Activated naive CD8-positive, alpha-beta T cell treated with anti-CD3 and anti-CD28 coated beads, Interleukin-2, amount 50 U/mL, for 24 hours (primary cell): ENCODE data around the gene SELENOM.

Experiments used
- ATAC-seq: fragments of 150-1000 bp; cut with Tn5 transposase; one replicate; pipeline ENCODE4 v1.10.0; 2021
- DNase-seq: peaks from one replicate; pipeline ENCODE4 v3.0.0; 2021
- H3K27ac Mint-ChIP-seq: one replicate; pipeline ENCODE4 v1.8.0; 2021; ENCODE audit warnings: mild to moderate bottlenecking, mixed read lengths
- H3K27me3 Mint-ChIP-seq: one replicate; pipeline ENCODE4 v1.8.0; 2021; ENCODE audit warnings: mixed read lengths
- H3K36me3 Mint-ChIP-seq: one replicate; pipeline ENCODE4 v1.8.0; 2021; ENCODE audit warnings: low read depth, mixed read lengths
- H3K4me1 Mint-ChIP-seq: one replicate; pipeline ENCODE4 v1.8.0; 2021; ENCODE audit warnings: mixed read lengths
- H3K4me3 Mint-ChIP-seq: one replicate; pipeline ENCODE4 v1.8.0; 2021; ENCODE audit warnings: mild to moderate bottlenecking, moderate library complexity, mixed read lengths
- H3K9me3 Mint-ChIP-seq: one replicate; pipeline ENCODE4 v1.8.0; 2021; ENCODE audit warnings: mixed read lengths

The SELENOM gene

GRCh38 chr22:31139866-31140716 is 32.7 kb upstream of the SELENOM start, which contains the start of gene PLA2G3:
PLA2G3 (minus strand) TSS chr22:31140508; CDS start chr22:31140354, 154 bp downstream.
- DNase-seq (no peak), ATAC-seq (no peak)
- Mint-ChIP-seq H3K4me1 (no peaks in the 10 kb centered on the region), H3K9me3 (peaks cover 5% of the 10 kb centered on the region), H3K27ac (no peak within 1 kb of the TSS), H3K36me3 (no peaks in the 10 kb centered on the region), H3K4me3 (no peak within 1 kb of the TSS), H3K27me3 (no peaks in the 10 kb centered on the region)

- ATAC-seq, result no peak
- DNase-seq, result no peak
- H3K9me3 Mint-ChIP-seq, result no peaks in the 10 kb centered on the region
- H3K27me3 Mint-ChIP-seq, result no peaks in the 10 kb centered on the region
- H3K27ac Mint-ChIP-seq, result no peak overlapping the region
- no peaks in the 10 kb centered on the region for H3K36me3 Mint-ChIP-seq
- H3K4me1 Mint-ChIP-seq, result no peaks in the 10 kb centered on the region
- H3K4me3 Mint-ChIP-seq, result no peak overlapping the region
Observed at GRCh38 chr22:31139066-31139465, 31.7 kb upstream of the SELENOM start.

GRCh38 chr22:31138126-31138525 is 30.8 kb upstream of the SELENOM start:
- Mint-ChIP-seq H3K4me3 (no peak overlapping the region), H3K9me3 (no peaks in the 10 kb centered on the region), H3K27me3 (no peaks in the 10 kb centered on the region), H3K36me3 (no peaks in the 10 kb centered on the region), H3K4me1 (no peaks in the 10 kb centered on the region), H3K27ac (no peak overlapping the region)
- DNase-seq (no peak), ATAC-seq (no peak)

- Mint-ChIP-seq H3K4me1 (no peaks in the 10 kb centered on the region), H3K9me3 (no peaks in the 10 kb centered on the region), H3K4me3 (no peak overlapping the region), H3K36me3 (no peaks in the 10 kb centered on the region), H3K27me3 (no peaks in the 10 kb centered on the region), H3K27ac (no peak overlapping the region)
- DNase-seq (no peak), ATAC-seq (no peak)
Observed at GRCh38 chr22:31137721-31138120, 30.4 kb upstream of the SELENOM start.

GRCh38 chr22:31136711-31137110 is 29.3 kb upstream of the SELENOM start:
- Mint-ChIP-seq H3K27me3 (no peaks in the 10 kb centered on the region), H3K36me3 (no peaks in the 10 kb centered on the region), H3K27ac (no peak overlapping the region), H3K4me1 (no peaks in the 10 kb centered on the region), H3K9me3 (no peaks in the 10 kb centered on the region), H3K4me3 (no peak overlapping the region)
- ATAC-seq (no peak), DNase-seq (no peak)

- H3K4me3 Mint-ChIP-seq, result no peak overlapping the region
- DNase-seq (no peak), ATAC-seq (no peak)
- no peaks in the 10 kb centered on the region for H3K27me3 Mint-ChIP-seq
- H3K36me3 Mint-ChIP-seq, result no peaks in the 10 kb centered on the region
- H3K4me1 Mint-ChIP-seq, result no peaks in the 10 kb centered on the region
- H3K27ac Mint-ChIP-seq, result no peak overlapping the region
- no peaks in the 10 kb centered on the region for H3K9me3 Mint-ChIP-seq
Observed at GRCh38 chr22:31136155-31136554, 28.8 kb upstream of the SELENOM start.

GRCh38 chr22:31135706-31136105 is 28.3 kb upstream of the SELENOM start:
- ATAC-seq, result no peak
- no peak for DNase-seq
- H3K4me3 Mint-ChIP-seq, result no peak overlapping the region
- H3K4me1 Mint-ChIP-seq, result no peaks in the 10 kb centered on the region
- no peaks in the 10 kb centered on the region for H3K27me3 Mint-ChIP-seq
- H3K9me3 Mint-ChIP-seq, result no peaks in the 10 kb centered on the region
- no peaks in the 10 kb centered on the region for H3K36me3 Mint-ChIP-seq
- no peak overlapping the region for H3K27ac Mint-ChIP-seq

GRCh38 chr22:31134688-31135087 is 27.3 kb upstream of the SELENOM start:
- no peak overlapping the region for H3K4me3 Mint-ChIP-seq
- no peaks in the 10 kb centered on the region for H3K36me3 Mint-ChIP-seq
- ATAC-seq (no peak), DNase-seq (no peak)
- H3K27ac Mint-ChIP-seq, result no peak overlapping the region
- H3K9me3 Mint-ChIP-seq, result no peaks in the 10 kb centered on the region
- no peaks in the 10 kb centered on the region for H3K27me3 Mint-ChIP-seq
- no peaks in the 10 kb centered on the region for H3K4me1 Mint-ChIP-seq

- H3K27ac Mint-ChIP-seq, result no peak overlapping the region
- ATAC-seq (no peak), DNase-seq (no peak)
- no peaks in the 10 kb centered on the region for H3K27me3 Mint-ChIP-seq
- no peaks in the 10 kb centered on the region for H3K36me3 Mint-ChIP-seq
- H3K4me3 Mint-ChIP-seq, result no peak overlapping the region
- no peaks in the 10 kb centered on the region for H3K9me3 Mint-ChIP-seq
- no peaks in the 10 kb centered on the region for H3K4me1 Mint-ChIP-seq
Observed at GRCh38 chr22:31133911-31134310, 26.5 kb upstream of the SELENOM start.

- Mint-ChIP-seq H3K27me3 (no peaks in the 10 kb centered on the region), H3K4me1 (no peaks in the 10 kb centered on the region), H3K9me3 (no peaks in the 10 kb centered on the region), H3K4me3 (no peak overlapping the region), H3K27ac (no peak overlapping the region), H3K36me3 (no peaks in the 10 kb centered on the region)
- DNase-seq (no peak), ATAC-seq (no peak)
Observed at GRCh38 chr22:31130873-31131272, 23.5 kb upstream of the SELENOM start.

GRCh38 chr22:31128156-31128555 is 20.8 kb upstream of the SELENOM start:
- DNase-seq (no peak), ATAC-seq (no peak)
- Mint-ChIP-seq H3K4me1 (no peaks in the 10 kb centered on the region), H3K27me3 (no peaks in the 10 kb centered on the region), H3K9me3 (no peaks in the 10 kb centered on the region), H3K27ac (no peak overlapping the region), H3K36me3 (no peaks in the 10 kb centered on the region), H3K4me3 (no peak overlapping the region)

- no peaks in the 10 kb centered on the region for H3K4me1 Mint-ChIP-seq
- H3K36me3 Mint-ChIP-seq, result no peaks in the 10 kb centered on the region
- H3K9me3 Mint-ChIP-seq, result no peaks in the 10 kb centered on the region
- DNase-seq, result no peak
- H3K4me3 Mint-ChIP-seq, result no peak overlapping the region
- no peak overlapping the region for H3K27ac Mint-ChIP-seq
- ATAC-seq, result no peak
- H3K27me3 Mint-ChIP-seq, result no peaks in the 10 kb centered on the region
Observed at GRCh38 chr22:31127181-31127772, 19.9 kb upstream of the SELENOM start.

GRCh38 chr22:31126869-31127175 is 19.5 kb upstream of the SELENOM start:
- no peak overlapping the region for H3K4me3 Mint-ChIP-seq
- no peaks in the 10 kb centered on the region for H3K27me3 Mint-ChIP-seq
- H3K9me3 Mint-ChIP-seq, result no peaks in the 10 kb centered on the region
- no peaks in the 10 kb centered on the region for H3K4me1 Mint-ChIP-seq
- ATAC-seq (no peak), DNase-seq (no peak)
- no peaks in the 10 kb centered on the region for H3K36me3 Mint-ChIP-seq
- H3K27ac Mint-ChIP-seq, result no peak overlapping the region

GRCh38 chr22:31126128-31126868 is 18.9 kb upstream of the SELENOM start:
- H3K27ac Mint-ChIP-seq, result no peak overlapping the region
- no peaks in the 10 kb centered on the region for H3K4me1 Mint-ChIP-seq
- H3K4me3 Mint-ChIP-seq, result no peak overlapping the region
- H3K9me3 Mint-ChIP-seq, result no peaks in the 10 kb centered on the region
- no peaks in the 10 kb centered on the region for H3K36me3 Mint-ChIP-seq
- DNase-seq, result no peak
- H3K27me3 Mint-ChIP-seq, result no peaks in the 10 kb centered on the region
- no peak for ATAC-seq

GRCh38 chr22:31125521-31126117 is 18.3 kb upstream of the SELENOM start:
- no peak overlapping the region for H3K4me3 Mint-ChIP-seq
- ATAC-seq, result no peak
- H3K36me3 Mint-ChIP-seq, result no peaks in the 10 kb centered on the region
- H3K27ac Mint-ChIP-seq, result no peak overlapping the region
- H3K4me1 Mint-ChIP-seq, result no peaks in the 10 kb centered on the region
- DNase-seq, result no peak
- no peaks in the 10 kb centered on the region for H3K9me3 Mint-ChIP-seq
- no peaks in the 10 kb centered on the region for H3K27me3 Mint-ChIP-seq
